ENCODE data around the gene ATP6V0B.

Gene ATP6V0B

DNA sequence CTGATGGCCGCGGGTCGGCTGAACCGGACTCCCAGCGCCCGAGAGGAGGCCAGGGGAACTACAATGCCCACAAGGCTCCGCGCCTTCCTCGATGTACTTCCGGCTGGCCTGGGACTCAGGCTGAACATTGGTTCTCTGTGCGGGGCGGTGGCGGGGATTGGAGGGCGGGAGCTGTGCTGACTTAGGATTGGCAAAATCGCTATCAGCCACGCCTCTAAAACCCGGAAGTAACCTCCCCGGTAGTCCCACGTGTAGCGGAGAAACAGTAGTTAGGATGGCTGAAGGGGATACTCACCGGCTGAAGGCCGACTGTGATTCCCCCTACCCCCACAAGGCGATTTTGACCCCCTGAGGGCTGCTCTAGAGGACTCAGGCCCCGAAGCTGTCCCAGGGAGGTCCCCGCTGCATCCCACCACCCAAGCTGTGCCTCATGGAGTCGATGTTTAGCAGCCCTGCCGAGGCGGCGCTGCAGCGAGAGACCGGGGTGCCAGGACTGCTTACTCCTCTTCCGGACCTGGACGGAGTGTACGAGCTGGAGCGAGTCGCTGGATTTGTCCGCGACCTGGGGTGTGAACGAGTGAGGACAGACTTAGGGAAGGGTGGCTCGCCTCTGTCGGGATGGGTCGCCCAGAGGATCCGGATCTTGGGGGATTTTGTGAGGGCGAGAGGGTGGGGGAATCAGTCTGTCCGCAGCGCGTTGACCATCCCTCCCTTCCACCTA, 4.9 kb upstream of the ATP6V0B start, which contains the start of gene DPH2:
TSS of gene DPH2 (plus strand) at position 265 of the 721 bp plus-strand sequence. CDS start at position 431, 166 bp downstream.
- peak; percentile 84 for FAIRE-seq

GRCh38 chr1:43970502-43970901, 4.3 kb upstream of the ATP6V0B start:
- no peak for DNase-seq (ENCODE audit: low spot score)
- no peak for FAIRE-seq

More for the DNA sequence above, 4.9 kb upstream of the ATP6V0B start, which contains the start of gene DPH2:
- peak; percentile 91 for DNase-seq (ENCODE audit: low spot score)

DNA sequence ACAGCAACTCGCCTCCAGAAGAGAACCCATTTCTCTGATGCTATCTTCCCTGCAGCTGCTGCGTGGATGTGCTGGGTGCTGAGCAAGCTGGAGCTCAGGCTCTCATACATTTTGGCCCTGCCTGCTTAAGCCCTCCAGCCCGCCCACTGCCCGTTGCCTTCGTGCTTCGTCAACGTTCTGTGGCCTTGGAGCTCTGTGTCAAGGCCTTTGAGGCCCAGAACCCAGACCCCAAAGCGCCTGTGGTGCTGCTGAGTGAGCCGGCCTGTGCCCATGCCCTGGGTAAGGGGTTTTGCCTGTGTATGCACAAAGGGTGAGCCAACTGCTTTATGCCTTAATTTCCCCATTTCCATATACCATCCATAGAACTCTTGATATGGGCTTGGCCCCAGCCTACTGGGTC, 3.8 kb upstream of the ATP6V0B start:
- DNase-seq (ENCODE audit: low spot score) (no peak), FAIRE-seq (no peak)

DNA sequence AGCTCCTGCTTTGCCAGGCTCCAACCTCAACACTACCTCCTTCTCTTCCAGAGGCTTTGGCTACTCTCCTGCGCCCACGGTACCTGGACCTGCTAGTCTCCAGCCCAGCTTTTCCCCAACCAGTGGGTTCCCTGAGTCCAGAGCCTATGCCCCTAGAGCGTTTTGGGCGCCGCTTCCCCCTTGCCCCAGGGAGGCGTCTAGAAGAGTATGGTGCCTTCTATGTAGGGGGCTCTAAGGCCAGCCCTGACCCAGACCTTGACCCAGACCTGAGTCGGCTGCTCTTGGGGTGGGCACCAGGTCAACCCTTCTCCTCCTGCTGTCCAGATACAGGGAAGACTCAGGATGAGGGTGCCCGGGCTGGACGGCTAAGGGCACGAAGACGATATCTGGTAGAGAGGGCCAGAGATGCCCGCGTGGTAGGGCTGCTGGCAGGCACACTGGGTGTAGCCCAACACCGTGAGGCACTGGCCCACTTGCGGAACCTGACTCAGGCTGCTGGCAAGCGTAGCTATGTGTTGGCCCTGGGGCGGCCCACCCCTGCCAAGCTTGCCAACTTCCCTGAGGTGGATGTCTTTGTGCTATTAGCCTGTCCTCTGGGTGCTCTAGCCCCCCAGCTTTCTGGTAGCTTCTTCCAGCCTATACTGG, 3.3 kb upstream of the ATP6V0B start:
- DNase-seq (ENCODE audit: low spot score): no peak
- FAIRE-seq: no peak

GRCh38 chr1:43973981-43974442, 748 bp upstream of the ATP6V0B start:
- FAIRE-seq (no peak), DNase-seq (ENCODE audit: low spot score) (no peak)

DNA sequence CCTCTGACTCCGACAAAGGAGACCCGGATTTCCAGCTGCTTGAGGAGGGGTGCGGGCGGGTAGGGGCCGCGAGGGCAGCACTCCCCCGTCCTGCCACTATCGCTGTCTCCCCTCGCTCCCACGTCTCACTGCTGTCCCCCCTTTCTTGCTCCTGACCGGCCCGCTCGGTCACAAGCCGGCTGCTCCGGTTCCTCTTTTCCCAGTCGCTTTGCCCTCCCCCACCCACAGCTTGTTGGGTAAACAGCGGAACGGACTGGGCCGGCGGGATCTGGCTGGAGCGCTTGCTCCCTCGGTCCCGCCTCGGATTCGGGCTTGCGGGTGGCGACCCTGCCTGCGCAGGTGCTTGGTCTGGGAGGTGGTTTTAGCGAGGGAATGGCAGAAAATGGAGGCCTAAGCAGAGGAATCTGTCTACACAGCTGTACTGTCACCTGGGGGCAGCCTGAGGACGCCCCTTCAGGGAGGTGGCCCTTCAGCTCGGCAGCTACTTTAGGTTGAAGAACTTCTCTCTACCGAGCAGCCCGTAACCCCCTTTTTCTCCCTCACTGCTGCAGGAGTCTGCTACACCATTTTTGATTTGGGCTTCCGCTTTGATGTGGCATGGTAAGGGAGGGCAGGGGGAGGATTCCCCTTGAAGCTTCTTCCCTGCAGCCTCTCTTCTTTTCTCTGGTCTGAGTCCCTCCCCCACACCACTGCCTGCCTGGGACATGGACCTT, 645 bp downstream of the ATP6V0B start:
- no peak for DNase-seq (ENCODE audit: low spot score)
- no peak for FAIRE-seq

DNA sequence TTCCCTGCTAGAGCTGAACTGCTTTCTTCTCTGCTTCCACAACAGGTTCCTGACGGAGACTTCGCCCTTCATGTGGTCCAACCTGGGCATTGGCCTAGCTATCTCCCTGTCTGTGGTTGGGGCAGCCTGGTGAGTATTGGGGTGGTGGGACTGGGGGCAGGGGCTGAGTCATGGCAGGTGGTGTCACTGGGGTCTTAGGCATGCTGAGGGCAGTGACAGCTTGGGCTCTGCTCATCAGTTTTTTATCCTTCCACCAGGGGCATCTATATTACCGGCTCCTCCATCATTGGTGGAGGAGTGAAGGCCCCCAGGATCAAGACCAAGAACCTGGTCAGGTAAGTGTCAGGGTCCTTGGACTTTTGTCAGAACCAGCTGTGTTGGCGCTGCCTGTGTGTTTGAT, 1.3 kb downstream of the ATP6V0B start:
- no peak for FAIRE-seq
- DNase-seq (ENCODE audit: low spot score): no peak

DNA sequence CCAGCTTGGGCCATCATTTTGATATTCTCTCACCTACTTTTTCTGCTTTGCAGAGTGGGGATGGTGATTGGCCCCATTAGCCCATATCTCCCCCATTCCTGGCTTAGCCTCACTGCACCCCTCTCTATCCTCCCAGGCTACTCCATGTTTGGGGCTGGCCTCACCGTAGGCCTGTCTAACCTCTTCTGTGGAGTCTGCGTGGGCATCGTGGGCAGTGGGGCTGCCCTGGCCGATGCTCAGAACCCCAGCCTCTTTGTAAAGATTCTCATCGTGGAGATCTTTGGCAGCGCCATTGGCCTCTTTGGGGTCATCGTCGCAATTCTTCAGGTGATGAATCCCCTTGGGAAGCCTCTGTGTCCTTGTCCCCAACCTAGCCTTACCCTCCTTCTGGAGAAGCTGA, 2.1 kb downstream of the ATP6V0B start:
- DNase-seq (ENCODE audit: low spot score): no peak
- no peak for FAIRE-seq

GRCh38 chr1:43977376-43978263, 2.9 kb downstream of the ATP6V0B start:
- DNase-seq (ENCODE audit: low spot score) (peak; percentile 86), FAIRE-seq (peak; percentile 67)

DNA sequence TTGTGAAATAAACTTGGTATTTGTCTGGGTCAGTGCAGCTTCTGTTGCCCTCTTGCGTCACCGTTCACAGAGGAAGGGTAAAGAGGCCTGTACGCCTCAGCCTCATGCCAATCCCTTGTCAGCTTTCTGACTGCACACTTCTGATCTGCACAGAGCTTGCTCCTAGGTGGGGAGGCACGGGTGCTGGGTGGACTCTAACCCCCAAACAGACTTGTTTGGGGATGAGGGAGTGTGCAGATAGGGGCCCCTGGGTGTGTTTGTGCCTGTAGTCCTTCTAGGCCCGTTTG, 3.4 kb downstream of the ATP6V0B start:
- FAIRE-seq (no peak), DNase-seq (ENCODE audit: low spot score) (no peak)

- no peak for FAIRE-seq
- no peak for DNase-seq (ENCODE audit: low spot score)
Observed at GRCh38 chr1:43978551-43979260, 3.9 kb downstream of the ATP6V0B start, which contains the start of gene B4GALT2. Gene B4GALT2, plus strand, starts transcription at chr1:43979210. Its CDS starts 1,951 bp downstream, at chr1:43981161.

DNA sequence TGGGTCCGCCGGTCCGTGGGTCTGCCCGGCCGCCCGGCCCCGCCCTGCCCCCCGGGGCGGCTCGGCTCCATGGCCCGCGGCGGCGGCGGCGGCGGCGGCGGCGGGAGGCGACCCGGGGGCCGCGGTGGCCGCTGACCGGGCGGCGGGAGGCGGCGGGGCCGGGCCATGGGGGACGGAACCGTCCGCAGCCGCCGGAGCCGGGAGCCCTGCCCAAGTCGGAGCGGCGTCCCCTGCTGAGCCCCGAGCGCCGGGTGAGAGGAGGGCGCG, 4.4 kb downstream of the ATP6V0B start:
- DNase-seq (ENCODE audit: low spot score): no peak
- FAIRE-seq: no peak

GRCh38 chr1:43979528-43980254, 4.9 kb downstream of the ATP6V0B start:
- DNase-seq (ENCODE audit: low spot score) (peak; percentile 45), FAIRE-seq (no peak)

GRCh38 chr1:43980255-43981134, 5.7 kb downstream of the ATP6V0B start:
- peak; percentile 53 for DNase-seq (ENCODE audit: low spot score)
- no peak for FAIRE-seq

DNA sequence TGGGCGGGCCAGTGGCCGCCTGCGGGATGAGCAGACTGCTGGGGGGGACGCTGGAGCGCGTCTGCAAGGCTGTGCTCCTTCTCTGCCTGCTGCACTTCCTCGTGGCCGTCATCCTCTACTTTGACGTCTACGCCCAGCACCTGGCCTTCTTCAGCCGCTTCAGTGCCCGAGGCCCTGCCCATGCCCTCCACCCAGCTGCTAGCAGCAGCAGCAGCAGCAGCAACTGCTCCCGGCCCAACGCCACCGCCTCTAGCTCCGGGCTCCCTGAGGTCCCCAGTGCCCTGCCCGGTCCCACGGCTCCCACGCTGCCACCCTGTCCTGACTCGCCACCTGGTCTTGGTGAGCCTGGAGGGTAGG, 6.4 kb downstream of the ATP6V0B start:
- FAIRE-seq (no peak), DNase-seq (ENCODE audit: low spot score) (no peak)

DNA sequence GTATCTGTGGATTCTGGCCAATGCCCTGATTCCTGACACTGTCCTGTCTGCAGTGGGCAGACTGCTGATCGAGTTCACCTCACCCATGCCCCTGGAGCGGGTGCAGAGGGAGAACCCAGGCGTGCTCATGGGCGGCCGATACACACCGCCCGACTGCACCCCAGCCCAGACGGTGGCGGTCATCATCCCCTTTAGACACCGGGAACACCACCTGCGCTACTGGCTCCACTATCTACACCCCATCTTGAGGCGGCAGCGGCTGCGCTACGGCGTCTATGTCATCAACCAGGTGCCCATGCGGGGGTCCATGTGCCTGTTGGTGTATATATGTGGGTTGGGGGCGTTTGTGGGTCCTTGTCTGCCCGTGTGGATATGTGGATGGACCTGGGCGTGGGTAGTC, 6.9 kb downstream of the ATP6V0B start:
- DNase-seq (ENCODE audit: low spot score) (no peak), FAIRE-seq (no peak)

DNA sequence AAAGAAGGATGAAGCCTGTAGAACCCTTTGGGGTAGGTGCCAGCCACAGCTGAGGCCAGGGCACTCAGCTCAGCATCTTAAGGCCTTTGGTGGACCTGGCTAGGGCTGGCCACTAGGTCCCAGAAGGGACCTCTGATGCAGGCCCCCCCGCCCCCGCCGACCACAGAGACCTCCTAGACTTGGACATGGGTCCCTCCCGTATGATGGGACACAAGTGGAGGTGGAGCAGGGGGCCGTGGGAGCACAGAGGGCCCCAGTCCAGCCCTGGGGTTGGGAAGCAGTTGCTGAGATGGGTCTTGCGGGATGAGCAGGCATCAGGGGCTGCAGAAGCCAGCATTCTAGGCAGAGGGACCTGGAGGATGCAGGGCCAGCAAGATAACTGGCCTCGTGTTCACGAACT, 7.5 kb downstream of the ATP6V0B start:
- DNase-seq (ENCODE audit: low spot score): no peak
- FAIRE-seq: no peak

DNA sequence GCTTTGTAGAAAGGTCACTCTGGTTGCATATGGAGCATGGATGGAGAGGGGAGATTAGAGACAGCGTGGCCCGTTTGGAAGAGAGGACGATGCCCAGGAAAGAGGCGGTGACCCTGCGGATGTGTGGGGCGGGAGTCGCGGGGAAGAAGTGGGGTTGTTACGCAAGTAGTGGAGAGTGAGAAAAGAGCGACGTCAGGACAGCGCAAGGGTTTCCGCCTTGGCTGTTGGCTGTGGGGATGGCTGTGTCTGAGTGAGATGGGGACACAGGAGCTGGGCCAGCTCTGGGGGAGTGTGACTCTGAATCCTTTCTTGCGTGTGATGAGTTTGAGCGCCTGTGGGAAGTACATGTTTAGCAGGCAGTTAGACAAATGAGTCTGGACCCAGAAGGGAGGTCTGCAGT, 8.0 kb downstream of the ATP6V0B start:
- no peak for FAIRE-seq
- no peak for DNase-seq (ENCODE audit: low spot score)

GRCh38 chr1:43983253-43983899, 8.6 kb downstream of the ATP6V0B start:
- DNase-seq (ENCODE audit: low spot score) (no peak), FAIRE-seq (no peak)

Measured in RCC 7860 (cell line).